ENCODE measurements around the gene GRM1.
"Not testable (repeated sequence)": the region's sequence is repeated elsewhere in the genome, so short reads cannot be mapped to it uniquely, and the experiment has no call there.

GRM1 gene

DNA sequence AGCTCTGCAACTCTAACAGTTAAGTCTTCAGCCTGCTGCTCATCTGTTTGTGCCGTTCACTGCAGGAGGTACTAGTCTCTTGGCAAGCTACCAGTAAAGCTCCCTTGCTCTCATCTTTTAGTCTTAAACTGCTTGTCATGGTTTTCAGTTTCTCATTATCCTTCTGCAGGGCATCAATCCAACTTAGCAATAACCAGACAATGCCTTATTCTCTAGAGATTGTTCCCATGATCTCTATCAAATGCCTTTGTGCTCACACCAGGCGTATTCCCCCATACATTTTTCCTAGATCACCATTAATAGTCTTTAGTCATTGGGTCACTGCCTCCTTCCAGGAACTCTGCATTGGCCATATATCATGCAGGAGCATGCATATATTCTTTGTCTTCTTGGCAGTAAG is 171.3 kb downstream of the GRM1 start:
- DNase-seq, result no peak

DNA sequence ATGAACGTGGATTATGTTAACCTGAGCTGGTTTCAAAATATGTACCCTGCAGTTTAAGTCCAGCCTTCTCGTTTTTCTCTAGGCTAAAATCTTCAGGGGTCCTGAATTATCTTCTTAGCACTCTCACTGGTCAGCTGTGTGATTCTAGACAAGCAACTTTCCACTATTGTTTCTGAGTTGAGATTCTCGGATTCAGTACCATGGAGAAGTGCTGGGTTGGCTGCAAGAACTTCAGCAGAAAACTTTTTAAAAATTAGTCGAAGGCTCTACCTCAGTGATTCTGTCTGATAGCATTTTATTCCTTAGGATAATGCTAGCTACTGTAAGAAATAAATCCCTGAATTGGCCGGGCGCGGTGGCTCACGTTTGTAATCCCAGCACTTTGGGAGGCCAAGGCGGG is 173.7 kb downstream of the GRM1 start:
- no peak for DNase-seq

DNA sequence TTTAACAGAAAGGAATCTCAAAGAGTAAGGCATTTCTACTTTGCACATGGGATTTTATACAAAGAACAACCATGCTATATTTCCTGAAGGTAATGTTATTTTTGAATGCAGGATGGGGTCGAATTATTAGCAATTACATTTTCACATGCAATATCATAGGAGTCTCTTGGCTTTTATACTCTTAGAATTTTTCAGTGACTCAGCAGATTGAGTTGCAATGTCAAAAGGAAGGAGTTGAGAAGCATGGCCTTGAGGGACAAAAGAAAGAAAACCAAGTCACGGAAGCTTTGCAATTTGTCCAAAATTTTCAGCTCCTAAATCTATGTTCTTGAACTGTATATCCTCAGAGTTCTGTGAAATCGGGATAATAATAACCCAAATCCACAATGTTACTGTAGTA is 181.1 kb downstream of the GRM1 start:
- DNase-seq, result no peak

DNA sequence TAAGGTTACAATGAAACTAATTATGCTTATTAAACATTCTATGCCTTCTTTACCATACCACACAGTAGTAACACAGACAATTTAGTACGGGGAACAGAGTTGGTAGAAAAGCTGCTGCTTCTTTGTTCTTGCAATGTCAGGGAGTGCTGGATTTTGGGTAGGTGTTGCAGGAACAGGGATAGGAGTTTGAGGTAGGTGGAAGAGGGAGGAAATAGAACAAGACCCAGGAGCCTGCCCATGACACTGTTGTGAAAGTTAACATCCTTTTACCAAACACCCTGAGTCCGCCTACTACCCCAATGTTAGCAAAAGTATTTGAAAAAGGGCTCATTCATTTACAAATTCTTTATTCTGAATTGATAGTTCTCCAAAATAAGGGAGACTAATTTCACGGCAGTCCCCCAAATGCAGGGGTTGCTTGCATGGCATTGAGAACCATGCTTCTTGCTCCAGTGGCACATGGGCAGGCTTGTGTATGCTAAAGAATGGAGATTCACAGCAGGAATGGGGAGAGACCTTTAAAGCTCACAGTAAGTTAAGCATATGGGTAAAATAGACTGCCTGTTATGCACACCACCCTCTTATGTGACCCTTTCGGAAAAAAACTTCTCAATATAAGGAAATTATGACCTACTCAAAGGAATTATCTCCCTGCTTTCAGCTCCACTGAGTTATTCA is 181.7 kb downstream of the GRM1 start:
- DNase-seq, result no peak

DNA sequence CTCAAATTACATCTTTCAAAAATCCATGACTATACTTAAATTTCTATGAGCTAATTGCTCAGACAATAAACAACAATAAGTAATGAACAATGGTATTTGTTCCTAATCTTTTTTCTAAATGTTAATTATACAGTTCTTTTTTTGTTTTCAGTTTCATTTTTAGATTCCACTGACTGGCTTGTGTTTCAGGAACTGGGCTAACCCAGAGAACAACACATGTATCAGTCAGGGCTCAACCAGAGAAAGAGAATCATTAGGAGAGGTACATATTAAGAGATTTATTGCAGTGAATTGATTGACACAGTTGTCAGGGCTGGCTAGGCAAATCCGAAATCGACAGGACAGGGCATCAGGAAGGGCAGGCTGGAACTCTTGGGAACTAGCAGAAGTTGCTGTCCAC is 182.8 kb downstream of the GRM1 start:
- DNase-seq, result no peak

DNA sequence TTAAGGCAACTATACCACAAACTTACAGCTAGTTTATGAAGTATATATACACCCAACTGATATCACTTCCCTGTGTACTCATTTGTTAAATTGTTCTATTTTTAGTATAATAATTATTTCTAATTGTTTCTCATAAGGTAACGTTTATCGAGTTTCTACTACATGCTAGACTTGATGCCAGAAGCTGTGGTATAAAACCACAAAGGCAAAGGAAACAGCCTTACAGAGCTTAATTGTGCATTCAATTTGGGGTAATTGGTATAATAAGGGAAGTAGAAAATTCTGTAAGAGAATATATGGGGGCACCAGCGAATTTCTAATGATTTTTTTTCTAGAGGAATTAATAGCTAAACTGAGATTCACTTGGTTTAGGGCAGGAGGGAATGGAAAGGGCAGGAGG is 183.9 kb downstream of the GRM1 start:
- no peak for DNase-seq

DNA sequence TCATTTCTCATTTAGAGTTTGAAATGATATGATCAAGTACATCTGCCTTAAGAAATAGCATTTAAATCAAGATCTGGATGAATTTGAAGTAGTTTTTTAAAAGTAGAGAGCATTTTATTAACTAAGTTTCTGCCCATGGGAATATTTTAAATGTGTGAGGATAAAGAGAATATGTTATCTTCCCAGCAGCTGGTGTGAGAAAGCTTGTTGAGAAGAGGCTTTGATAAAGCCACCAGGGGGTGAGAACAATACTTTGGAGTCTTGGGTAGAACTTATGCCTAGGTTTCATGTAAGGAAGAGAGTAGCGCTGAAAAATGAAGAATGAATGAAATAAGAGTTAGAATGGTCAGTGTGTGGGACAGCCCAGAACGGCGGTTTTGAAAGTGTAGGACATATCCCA is 190.2 kb downstream of the GRM1 start:
- no peak for DNase-seq

DNA sequence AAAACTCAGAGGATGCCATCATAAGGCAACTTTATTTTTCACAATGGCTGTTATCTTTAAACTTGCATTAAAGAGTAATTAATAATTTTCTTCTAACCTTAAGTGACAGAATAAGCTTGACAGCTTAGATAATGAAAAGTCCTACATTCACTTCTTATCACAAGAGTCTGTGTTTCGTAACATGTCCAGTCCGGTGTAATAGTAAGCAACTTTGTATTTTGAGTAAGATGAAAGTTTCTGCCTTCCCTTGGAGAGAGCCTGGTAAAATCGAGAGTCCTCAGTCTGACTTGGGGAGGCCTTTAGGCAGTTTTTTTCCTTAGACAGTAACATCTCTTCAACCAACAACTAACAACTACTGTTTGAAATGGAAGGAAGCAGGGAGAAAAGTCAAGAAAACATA is 195.6 kb downstream of the GRM1 start:
- no peak for DNase-seq

DNA sequence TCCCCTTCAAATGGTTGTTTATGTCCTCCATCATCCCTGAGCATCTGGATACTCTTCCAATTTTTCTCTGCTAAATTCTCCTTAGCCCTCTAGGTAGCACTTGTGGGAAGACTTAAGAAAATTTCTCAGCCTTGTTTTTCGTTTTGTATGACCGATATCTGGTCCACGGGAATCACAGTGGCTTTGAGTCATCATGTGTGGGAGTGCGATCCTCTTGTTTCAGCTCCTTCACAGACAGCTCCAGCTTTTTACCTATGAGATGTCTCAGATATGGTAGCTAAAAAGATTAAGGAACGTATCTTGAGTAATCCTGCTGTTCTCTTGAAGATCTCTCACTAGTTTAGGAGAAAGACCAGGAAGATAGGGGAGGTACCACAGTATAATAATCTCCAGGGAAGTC is 196.1 kb downstream of the GRM1 start:
- DNase-seq, result no peak

DNA sequence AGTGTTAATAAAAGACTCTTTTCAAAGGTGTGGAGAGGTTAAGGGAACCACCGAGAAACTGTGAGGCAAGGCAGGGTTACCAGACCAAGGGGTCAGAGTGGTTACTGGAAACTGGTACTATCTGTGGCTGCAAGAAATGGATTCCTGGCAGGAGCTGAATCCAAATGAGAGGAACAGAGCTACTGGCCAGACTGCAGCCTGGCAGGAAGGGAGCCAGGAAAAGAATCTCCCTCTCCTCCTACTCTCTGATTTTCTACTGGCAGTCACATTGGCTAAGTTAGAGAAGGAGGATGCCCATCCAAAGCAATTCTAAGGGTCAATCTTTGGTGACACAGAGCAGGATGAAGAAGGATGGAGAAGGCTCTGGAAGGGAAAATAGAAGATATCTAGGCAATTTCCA is 211.5 kb downstream of the GRM1 start:
- DNase-seq, result no peak

DNA sequence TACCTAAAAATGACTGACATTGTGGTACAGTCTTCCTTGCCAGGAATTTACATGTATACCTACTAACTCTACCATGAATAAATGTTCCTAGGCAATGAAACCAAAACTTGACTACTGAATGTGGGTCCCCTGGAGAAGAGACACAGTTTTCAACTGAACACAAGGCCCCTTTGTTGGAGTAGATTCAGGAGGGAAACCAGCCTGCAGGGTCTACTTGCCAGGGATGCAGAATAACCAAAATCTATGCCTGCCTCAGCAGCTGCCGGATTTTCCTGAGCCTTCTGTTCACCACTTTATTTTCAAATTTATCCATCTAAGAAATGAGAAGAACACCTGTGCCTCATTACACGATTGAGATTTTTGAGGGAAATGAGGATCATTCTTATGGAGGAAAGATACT is 211.9 kb downstream of the GRM1 start:
- no peak for DNase-seq

DNA sequence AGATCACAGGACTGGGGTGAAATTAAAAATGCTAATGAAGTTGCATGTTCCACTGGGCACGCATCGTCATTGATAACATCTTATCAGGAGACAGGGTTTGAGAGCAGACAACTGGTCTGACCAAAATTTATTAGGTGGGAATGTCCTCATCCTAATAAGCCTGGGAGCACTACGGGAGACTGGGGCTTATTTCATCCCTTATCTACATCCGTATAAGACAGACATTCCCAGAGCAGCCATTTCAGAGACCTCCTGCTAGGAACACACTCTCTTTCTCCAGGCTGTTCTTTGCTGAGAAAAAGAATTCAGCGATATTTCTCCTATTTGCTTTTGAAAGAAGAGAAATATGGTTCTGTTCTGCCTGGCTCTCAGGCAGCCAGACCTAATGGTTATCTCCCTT is 214.8 kb downstream of the GRM1 start:
- not testable (repeated sequence) for DNase-seq

DNA sequence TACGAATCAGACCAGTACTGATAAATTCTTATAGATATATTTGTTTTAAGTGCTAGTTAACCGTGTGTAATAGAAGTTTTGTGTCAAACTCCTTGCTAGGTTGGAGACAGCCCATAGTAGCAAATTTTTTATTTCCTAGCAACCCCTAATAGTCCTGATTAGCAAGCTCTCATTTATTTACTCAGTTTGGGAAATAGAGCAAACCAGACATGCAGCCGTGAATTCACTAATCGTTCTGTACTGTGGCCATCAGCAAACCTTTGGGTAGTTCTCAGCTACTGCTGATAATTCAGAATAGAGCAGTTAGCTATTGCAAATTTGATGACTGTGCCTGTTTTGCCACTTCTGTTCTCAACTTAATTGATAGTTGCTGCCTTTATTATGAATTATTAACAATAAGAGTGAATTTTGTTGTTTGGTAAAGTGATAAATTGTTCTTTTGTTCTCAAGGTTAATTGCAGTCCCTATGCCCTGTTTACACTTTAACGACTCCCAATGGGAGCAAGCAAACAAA is 215.8 kb downstream of the GRM1 start:
- no peak for DNase-seq

DNA sequence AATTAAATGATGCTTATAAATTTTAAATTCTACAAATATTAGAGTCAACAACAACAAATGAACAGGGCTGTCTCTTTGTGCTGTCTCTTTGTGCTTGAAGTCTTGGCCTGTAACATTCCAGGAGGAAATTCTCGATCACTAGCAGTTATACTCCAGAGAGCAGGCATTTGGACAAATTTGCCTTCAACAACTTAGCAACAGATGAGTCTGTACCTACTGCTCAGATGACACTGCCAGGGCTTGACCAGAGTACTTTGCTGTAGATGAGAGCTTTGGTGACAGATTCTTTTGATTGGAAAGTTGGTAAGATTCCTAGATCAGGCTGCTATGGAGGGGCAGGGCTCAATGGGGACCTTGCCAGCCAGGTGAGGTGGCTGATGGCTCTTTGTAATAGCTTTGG is 217.2 kb downstream of the GRM1 start:
- DNase-seq, result no peak

DNA sequence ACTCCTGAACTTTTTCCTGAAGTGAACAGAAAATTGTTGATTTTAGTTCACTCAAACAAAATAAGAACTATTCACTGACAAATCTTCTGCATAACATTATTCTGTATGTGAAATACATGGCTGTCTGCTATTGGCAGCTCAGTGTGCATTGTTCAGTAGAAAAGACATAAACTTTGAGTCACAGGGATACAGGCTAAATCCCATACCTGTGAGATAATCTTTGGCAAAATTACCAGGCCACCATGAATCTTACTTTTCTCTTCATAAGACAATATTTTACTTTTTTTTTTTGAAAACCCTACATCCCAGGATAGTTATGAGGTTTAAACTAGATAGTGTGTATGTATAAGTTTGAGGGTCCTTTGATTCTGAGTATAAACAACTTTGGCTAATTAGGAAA is 224.8 kb downstream of the GRM1 start:
- no peak for DNase-seq

DNA sequence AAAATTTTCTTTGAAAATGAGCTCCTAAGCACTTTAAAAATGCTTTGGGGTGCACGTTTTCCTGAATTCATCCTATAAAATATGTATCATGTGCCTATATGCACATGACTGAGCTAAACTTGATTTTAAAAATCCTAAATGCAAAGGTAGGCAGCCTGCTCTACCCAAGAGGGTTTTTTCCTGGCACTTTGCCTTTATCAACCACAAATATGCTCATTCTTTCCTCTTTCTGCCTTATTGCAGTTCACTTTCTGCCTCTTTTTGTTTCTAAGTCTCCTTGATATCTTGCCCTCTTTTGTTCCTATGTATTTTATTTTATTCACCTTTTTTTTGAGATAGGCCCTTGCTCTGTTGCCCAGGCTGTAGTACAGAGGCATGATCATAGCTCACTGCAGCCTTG is 229.3 kb downstream of the GRM1 start:
- no peak for DNase-seq

DNA sequence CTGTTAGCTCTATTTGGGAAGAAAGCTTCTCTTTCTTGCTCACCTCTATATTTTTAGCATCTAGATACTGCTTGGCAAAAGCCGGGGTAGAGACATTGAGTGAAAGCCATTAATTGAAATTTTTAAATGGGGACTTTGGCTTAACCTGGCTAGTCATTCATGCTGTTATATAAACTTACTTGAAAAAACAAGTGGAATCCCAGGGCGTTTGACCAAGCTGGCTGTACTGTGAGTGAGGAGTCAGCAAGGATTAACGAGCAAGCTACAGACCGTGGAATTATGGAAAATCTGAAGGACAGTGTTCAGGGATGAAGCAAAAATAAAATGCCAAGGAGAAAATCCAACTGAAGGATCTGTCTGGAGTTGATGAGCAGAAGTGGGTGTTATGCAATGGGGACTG is 232.0 kb downstream of the GRM1 start:
- DNase-seq, result no peak

DNA sequence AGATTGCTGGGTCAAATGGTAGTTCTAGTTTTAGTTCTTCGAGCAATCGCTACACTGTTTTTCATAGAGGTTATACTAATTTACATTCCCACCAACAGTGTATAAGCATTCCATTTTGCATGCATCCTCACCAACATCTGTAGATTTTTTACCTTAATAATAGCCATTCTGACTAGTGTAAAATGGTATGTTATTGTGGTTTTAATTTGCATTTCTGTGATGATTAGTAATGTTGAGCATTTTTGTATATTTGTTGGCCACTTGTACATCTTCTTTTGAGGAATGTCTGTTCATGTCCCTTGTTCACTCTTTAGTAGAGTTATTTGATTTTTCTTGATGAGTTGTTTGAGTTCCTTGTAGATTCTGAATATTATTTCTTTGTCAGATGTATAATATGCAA is 236.2 kb downstream of the GRM1 start:
- DNase-seq, result no peak

DNA sequence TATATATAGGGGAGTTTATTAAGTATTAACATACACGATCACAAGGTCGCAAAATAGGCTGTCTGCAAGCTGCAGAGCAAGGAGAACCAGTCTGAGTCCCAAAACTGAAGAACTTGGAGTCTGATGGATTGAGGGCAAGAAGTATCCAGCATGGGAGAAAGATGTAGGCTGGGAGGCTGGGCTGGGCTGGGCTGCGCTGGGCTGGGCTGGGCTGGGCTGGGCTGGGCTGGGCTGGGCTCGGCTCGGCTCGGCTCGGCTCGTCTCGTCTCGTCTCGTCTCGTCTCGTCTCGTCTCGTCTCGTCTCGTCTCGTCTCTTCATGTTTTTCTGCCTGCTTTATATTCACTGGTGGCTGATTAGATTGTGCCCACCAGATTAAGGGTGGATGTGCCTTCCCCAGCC is 238.6 kb downstream of the GRM1 start:
- DNase-seq, result no peak

DNA sequence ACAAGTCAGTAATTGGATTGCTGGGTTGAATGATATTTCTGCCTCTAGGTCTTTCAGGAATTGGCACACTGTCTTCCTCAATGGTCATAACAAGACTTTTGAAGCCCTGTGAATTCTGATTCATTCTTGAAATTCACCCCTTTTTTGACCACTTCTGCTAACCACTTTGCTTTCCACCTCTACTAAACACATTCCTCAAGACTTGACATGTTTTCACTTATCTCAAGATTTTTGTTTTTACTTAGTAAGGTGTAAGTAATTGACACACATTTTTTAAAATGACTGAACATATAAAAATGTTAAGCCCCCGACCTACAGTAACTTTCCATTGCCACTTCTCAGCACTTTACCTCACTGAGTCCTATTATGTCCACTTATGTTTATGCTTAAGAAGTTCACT is 239.1 kb downstream of the GRM1 start:
- DNase-seq, result no peak

DNA sequence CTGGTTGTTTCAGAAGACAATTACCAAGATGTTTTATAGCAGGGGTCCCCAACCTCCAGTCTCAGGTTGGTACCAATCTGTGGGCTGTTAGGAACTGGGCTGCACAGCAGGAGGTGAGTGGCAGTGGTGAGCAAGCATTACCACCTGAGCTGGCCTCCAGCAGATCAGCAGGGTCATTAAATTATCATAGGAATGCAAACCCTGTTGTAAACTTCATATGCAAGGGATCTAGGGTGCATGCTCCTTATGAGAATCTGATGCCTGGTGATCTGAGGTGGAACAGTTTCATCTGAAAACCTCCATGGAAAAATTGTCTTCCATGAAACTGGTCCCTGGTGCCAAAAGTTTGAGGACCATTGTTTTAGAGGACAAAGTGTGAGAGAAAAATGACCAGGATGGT is 240.6 kb downstream of the GRM1 start:
- no peak for DNase-seq

DNA sequence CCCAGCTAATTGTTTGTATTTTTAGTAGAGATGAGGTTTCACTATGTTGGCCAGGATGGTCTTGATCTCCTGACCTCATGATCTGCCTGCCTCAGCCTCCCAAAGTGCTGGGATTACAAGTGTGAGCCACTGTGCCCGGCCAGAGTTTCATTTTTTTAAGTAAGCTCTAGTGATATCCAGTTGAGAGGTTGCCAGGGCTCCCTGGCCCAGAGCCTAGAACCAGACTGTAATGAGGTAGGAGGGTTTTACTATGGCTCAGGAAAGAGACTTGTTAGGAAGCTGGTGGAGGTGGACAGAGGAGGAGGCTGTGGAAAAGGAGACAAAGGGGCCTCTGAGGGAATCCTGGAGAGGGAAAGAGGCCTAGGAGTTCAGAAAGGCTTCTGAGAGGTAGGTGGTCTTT is 242.3 kb downstream of the GRM1 start:
- DNase-seq, result not testable (repeated sequence)

DNA sequence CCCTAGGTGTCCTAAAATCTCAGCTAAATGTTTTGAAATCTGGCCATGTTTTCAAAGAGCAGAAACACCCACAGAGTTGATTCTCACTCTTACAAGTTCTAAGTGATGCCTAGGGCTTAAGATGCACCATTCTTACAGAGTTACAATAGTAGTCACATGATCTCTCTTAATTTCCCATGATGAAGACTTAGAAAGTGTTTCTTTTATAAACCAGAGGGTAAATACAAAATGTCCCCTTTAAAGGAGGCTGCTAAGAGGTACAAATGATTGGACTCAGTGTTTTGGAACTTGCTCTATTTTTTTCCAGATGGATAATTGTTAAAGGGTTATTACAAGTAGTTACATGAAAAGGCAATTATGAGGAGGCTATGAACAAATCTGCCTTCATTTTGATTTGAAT is 244.6 kb downstream of the GRM1 start:
- DNase-seq, result no peak

DNA sequence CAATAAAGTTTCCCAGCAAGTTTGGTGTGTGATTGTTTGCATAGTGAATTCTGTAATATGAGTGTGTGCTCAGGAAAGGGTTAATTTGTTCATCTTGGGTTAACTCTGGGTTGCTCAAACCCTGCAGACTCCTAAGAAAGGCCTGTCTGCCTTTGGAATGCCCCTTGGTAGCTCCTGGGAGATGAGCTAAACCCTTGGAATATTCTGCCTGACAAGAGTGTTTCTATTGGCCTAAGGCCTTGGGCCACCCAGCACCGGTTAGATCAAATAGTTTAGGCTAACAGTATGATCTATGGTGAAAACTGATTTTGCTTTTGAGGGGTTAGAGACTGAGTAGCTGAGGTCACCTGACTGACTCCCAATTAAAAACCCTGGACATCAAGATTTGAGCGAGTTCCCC is 248.3 kb downstream of the GRM1 start:
- DNase-seq, result no peak

DNA sequence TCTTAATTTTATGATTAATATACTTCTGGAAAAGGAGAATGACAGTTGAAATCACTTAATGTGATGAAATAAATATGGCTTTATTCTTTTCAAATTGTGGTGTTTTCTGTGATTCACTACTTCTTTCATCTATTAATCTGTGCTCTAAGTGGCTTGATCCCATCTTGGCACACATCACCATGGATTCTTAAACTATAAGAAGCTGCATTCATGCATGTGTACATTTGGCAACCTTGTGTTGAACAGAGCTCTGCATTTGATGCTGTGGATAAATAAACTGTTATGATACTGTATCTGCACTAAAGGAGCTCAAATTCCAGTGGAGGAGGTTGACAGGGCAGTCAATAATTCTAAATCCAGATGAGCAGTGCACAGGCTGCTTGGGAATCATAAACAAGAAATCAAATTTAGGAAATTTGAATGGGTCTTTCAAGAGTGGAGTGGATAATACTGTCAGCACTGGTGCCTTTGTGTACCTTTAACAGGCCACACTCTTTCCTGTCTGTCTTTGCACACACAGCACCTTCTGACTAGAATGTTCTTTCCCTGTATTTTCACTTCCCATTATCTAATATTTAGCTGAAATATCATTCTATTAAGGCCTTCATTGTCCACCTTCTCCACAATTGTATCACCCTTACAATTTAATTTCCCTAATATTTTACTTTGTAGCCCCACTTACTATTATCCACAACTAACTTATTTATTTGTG is 252.9 kb downstream of the GRM1 start:
- DNase-seq, result no peak

Data from stimulated activated CD4-positive, alpha-beta T cell treated with anti-CD3 and anti-CD28 coated beads, Interleukin-4, amount 100 ng/mL, for 24 hours (primary cell).